Activated naive CD8-positive, alpha-beta T cell treated with anti-CD3 and anti-CD28 coated beads, Interleukin-2, amount 50 U/mL, for 24 hours (primary cell): ENCODE results near the gene GPHN.

Experiments used
- ATAC-seq: fragments of 150-1000 bp; cut with Tn5 transposase; one replicate; pipeline ENCODE4 v1.10.0; 2021
- DNase-seq: peaks from one replicate; pipeline ENCODE4 v3.0.0; 2021
- H3K27ac Mint-ChIP-seq: one replicate; pipeline ENCODE4 v1.8.0; 2021; ENCODE audit warnings: mild to moderate bottlenecking, mixed read lengths
- H3K27me3 Mint-ChIP-seq: one replicate; pipeline ENCODE4 v1.8.0; 2021; ENCODE audit warnings: mixed read lengths
- H3K36me3 Mint-ChIP-seq: one replicate; pipeline ENCODE4 v1.8.0; 2021; ENCODE audit warnings: low read depth, mixed read lengths
- H3K4me1 Mint-ChIP-seq: one replicate; pipeline ENCODE4 v1.8.0; 2021; ENCODE audit warnings: mixed read lengths
- H3K4me3 Mint-ChIP-seq: one replicate; pipeline ENCODE4 v1.8.0; 2021; ENCODE audit warnings: mild to moderate bottlenecking, moderate library complexity, mixed read lengths
- H3K9me3 Mint-ChIP-seq: one replicate; pipeline ENCODE4 v1.8.0; 2021; ENCODE audit warnings: mixed read lengths

Gene GPHN

DNA sequence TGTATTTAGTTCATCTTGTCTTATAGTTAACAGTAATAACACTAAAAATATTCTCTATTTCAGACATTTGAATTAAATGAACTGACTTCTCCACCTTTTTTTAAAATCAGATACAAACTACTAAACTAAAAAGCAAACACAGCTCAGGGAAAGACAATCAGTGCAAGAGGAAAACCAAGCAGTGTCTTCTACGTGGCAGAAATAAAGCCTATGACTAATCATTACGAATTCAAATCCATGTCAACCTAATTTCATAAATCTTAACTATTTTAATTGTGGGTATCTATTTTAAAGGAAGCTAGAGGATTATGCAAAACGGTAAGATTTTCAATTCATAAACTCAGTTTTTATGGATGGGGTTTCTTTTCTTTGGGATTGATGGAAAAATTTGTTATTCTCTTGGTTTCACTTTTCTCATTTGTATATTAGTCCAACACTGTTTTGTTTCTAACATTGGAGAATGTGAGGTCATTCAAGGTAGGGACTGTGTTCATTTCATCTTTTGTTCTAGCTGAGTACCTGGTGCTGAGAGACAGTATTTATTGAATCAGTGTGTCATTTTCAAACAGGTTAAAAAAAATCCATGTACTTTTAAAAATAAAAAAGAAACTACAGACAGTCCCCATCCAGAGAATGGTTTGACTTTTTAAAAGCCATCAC lies 720.5 kb downstream of the GPHN start:
- Mint-ChIP-seq H3K27me3 (peaks cover 5% of the 10 kb centered on the region), H3K9me3 (no peaks in the 10 kb centered on the region), H3K4me1 (no peaks in the 10 kb centered on the region), H3K27ac (no peak overlapping the region), H3K36me3 (no peaks in the 10 kb centered on the region), H3K4me3 (no peak overlapping the region)
- no peak for ATAC-seq
- DNase-seq = no peak
